T-helper 9 cell (primary cell): ENCODE measurements around the gene TCERG1L.

ENCODE experiments used
- DNase-seq: peaks from one replicate; pipeline ENCODE4 v3.0.0-alpha.2; 2020

TCERG1L gene

DNA sequence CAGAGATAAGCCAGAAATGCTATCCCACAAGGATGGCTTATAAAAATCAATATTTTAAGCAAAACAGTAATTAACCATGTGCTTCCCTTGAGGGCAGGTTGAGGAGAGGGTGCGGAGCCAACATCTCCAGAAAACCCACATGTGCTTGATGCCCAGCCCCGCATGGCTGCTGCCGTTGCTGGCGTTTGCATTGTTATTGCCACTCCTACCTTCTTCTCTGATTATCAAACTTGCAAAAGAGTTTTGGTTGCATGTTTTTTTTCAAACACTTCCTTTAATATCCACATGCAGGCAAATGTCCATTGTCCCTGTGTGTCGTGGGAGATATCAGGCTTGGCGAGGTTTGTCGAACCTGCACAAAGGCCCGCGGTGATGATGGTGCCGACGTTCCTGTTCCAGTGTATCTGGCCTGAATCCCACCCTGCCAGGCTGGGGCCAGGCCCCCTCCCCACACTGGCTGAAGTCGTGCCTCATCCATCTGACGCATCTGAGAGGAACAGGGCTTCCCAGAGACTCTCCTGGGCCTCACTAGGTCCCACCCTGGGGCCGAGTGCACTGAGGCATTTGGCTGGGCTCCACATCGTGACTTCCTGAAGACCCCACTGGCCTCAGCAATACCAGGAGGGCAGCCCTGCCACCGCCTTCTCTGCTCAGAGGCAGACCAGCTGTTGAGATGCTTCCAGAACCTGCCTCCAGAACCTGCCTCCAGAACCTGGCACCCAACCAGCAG is 40.9 kb downstream of the TCERG1L start:
- no peak for DNase-seq

GRCh38 chr10:131269776-131270460 is 41.6 kb downstream of the TCERG1L start:
- no peak for DNase-seq

- DNase-seq: no peak
These were observed 43.8 kb downstream of the TCERG1L start for GRCh38 chr10:131267814-131268095.

DNA sequence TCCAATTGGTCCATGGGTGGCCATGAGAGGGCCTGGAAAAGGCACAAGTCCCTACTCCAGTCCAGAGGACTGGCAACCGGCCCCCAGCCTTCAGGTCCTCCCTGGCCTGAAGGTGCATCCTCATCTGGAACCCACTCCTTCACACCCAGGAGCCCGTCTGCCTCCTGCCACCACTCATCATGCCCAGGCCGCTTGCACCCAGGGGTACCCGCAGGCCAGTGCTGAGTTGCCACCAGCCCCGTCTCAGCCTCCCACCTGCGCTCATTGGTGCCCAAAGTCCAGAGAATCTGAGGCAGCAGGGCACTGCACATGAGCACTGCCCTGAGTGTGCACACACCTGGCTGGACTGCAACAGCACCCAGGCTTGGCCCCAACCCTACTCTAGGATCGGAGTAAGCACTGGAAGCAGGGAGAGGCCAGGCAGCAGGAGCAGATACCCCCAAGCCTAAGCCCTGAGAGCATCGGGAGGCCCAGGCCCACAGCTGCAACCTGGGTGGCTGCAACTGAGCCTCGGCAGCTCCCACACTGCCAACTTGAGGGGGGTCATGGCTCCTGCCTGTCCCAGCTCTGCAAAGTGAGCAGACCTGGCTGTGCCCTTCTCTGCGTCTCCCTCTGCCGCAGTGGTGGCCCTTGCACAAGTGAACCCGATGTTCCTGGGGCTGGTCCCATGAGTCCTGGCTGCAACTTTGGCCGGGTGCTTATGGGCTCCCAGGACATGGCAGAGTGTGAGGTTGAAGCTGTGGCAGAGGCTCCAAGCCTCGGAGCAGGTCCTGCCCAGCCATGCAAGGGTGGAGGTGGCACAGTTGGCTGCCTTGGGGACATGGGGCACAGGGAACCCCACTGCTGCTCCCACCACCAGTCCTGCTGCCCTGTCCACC is 44.3 kb downstream of the TCERG1L start:
- no peak for DNase-seq

DNA sequence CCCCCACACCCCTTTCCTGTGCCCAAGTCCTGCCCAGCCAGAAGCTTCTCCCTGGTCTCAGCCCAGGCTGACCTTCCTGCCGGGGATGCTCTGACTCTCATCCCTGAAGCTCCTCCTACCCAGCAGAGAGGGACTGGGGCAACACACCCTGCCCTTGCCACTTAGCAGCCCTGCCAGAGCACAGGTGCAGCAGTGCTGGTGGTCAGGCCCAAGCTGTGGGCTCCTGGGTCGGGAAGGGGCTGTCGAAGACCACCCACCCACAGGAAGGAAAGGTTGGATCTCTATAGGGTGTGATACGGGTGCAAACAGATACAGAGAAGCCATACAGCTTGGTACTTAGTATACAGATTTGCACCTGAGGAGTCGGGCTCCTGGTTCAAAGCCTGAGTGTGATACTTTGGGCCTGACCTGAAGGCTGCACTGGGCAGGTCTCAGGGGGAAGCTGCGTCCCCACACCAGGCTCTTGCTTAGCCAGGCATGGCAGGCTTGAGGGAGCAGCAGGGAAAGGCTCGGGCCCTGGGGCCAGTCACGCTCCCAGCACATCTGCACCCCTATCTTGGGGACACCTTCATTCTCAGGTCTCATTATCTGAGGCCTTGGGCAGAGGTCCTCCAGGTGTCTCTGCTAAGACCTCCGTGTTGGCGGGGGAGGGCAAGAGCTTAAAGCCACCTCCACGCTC is 47.3 kb downstream of the TCERG1L start:
- no peak for DNase-seq

DNA sequence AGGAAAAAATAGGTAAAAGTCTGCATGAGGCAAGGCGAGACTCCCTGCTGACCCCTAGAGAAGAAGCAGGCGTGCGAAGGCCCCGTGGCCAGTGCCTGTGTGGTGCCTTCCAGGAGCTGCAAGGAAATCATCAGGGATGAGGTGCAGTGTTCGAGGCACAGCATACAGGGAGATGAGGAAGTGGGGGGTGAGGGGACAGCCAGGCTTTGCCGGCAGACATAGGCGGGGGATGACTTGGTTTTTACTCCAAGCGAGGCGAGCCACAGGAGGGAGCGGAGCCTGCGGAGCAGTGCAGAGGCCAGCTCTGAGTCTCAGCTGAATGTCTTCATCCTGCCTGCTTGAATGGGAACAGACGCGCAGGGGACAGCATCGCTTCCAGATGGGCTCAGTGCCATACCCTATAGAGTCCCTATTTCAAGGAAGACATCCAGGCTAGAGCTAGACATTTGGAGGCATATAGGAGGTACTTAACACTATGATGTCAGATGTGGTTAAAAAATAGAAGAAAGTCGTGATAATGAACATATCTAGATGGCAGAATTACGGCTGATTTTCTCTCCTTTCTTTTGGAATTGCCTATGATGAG is 49.5 kb downstream of the TCERG1L start:
- DNase-seq: no peak

GRCh38 chr10:131260452-131261211 is 50.9 kb downstream of the TCERG1L start:
- no peak for DNase-seq

GRCh38 chr10:131260031-131260430 is 51.5 kb downstream of the TCERG1L start:
- no peak for DNase-seq

DNA sequence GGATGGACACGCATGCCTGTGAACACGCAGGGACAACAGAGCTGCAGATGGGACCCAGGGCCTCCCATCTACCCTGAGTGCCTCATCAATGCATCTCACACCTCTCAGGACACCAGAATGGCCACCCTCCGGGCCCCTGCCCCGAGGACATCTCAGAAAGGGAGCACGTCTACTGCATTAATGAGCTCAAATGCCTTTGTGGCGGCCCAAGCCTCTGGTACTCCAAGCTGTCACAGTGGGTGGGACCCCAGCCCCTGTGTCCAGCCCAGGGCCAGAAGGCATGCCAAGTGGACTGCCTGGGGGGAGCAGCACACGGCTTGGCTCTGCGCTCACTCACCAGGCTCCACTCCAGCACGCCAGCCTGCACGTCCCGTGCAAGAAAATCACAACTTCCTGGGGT is 52.0 kb downstream of the TCERG1L start:
- DNase-seq: no peak

GRCh38 chr10:131258256-131258655 is 53.3 kb downstream of the TCERG1L start:
- no peak for DNase-seq

DNA sequence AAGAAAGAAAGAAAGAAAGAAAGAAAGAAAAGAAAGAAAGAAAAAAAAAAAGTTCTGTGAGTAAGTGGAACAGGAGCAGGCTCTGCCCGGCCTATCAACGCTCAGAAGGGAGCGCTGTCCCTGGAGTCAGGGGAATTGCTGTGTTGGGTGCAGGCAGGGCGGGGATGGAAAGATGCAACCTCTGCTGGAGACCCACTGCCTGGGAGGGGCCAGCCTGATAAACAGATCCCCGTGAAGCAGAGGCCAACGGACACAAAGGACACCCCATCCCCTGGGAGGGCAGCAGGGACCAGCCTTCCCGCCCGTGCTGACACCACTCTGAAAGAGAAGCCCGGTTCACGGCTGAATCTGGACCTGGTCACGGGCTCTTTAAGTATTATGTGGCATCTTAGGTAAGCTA is 54.5 kb downstream of the TCERG1L start:
- no peak for DNase-seq

DNA sequence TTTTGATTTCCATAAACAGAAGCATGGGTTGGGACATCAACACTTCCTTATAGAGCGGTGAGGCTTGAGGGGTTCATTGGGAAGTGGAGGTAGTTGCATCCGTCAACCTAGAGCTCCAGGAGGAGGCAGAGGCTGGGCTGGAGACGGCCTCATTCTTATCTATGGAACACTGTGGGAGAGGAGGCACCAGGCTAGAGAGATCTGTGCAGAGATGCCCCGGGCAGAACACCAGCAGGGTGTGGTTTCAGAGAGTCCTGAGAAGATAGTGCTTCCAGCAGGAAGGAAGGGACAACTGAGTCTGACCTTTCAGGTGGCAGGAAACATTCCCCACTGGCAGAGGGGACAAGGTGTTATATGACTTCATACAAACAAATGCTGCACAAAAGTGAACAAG is 56.7 kb downstream of the TCERG1L start:
- DNase-seq: no peak

DNA sequence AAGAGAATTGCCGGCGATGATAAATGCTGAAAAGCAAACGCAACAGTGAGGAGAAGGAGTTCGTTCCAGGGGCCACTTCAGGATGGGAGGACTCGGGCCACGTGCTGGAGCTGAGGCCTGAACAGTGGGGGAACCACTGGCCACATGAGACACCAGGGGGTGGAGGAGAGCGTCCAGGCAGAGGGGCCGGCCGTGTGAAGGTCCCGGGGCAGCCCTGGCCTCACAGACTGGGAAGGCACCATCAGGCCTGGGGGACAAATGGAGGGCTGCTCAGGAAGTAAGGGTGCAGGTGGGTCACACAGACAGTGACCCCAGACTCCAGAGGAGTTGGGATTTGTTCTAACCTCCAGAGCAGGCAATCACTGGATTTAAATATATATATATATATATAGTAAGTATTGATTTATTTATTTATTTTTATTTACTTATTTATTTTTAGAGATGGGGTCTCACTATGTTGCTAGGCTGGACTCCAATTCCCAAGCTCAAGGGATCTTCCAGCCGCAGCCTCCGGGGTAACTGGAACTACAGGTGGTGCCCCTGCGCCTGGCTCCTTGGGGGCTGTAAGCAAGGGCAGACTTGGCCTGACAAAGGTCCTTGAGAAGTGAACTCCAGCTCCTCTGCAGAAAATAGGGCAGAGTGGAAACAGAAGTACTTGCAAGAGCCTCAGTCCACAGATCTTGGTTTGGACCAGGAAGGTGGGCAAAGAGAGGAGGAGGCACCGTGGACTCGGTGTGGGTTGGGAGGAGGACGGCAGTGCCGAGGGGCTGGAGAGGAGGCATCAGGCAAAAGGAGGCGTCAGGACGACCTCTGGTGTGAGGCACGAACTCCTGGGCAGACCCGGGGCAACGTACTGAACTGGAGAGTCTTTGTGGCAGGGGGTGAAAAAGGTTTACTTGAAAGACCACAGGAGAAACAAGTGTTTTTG is 57.3 kb downstream of the TCERG1L start:
- DNase-seq: no peak

- DNase-seq: no peak
These were observed 58.8 kb downstream of the TCERG1L start for GRCh38 chr10:131252567-131253276.

DNA sequence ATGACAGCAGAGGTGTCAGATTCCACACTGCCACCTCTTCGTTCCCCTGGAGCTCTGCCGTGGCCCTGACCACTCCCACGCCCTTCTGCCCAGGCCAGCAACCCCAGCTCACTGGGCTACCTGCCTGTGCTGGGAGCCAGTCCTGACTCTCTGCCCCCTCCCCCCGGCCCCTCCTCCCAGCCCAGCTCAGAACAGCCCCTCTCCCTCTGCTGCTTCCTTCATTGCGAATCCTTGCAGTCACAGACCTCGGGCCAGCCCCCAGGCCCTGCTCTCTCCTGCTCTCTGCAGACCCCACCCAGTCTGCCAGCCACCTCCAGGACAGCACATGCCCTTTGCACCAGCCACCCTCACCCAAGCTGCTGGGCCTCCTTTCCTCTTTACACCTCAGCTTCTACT is 60.4 kb downstream of the TCERG1L start:
- DNase-seq: no peak

- DNase-seq: no peak
These were observed 60.9 kb downstream of the TCERG1L start for GRCh38 chr10:131250454-131251145.

GRCh38 chr10:131249955-131250344 is 61.6 kb downstream of the TCERG1L start:
- no peak for DNase-seq

DNA sequence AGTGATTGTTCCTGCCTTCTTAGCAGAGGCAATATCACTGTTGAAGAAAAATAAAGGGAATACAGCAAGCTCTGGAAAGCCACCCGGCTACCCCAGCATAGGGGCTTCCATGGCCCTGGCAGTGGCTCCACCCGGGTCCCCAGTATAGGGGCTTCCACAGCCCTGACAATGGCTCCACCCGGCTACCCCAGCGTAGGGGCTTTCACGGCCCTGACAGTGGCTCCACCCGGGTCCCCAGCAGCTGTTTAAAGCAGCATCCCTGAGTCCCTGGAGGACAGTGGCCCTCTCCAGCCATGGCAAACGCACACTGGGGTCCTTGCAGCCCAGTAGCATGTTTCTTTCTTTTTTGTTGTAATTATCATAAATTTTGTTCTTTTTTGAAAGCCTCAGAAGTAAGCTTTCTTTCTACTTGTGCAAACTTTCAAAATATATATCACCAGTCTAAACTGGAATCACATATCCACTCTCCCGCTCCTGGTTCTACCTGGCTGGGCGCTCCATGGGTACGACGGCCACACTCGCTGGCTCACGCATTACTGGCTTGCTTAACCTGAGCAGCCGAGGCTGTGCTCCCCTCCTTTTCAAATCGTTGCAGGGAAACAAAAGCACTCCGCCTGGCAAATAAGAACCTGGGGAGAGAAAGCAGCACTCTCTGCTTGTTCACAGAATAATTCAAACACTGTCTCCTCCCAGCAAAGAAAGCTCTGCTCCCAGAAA is 62.1 kb downstream of the TCERG1L start:
- no peak for DNase-seq
